Ovary (tissue), 9 donors: ENCODE results near the gene CDK5RAP2. TPM values are rescaled to one million over a fixed set of nuclear protein-coding genes. Genes with fewer than 3 reads are reported as not detected.

Experiments used
- DNase-seq, 5 donors: peaks; one replicate each; pipeline ENCODE4 v3.0.0-alpha.2; 2019 to 2020
- H3K27ac ChIP-seq, 2 donors: fragments of 200-600 bp; one replicate each; pipeline versions ENCODE4 v1.5.1 to v1.8.0; 2019 to 2022
- H3K27me3 ChIP-seq: fragments of 200-600 bp; one replicate; pipeline ENCODE4 v1.8.0; 2022
- H3K36me3 ChIP-seq: fragments of 200-600 bp; sonication (generic); one replicate; pipeline ENCODE4 v1.5.1; 2019
- H3K4me1 ChIP-seq: one replicate; pipeline ENCODE4 v1.8.1; 2013; ENCODE audit warnings: mild to moderate bottlenecking, moderate library complexity; ENCODE audit not compliant: insufficient read depth
- H3K4me3 ChIP-seq: fragments of 200-600 bp; sonication (generic); one replicate; pipeline ENCODE4 v1.5.1; 2017
- H3K9me3 ChIP-seq, 2 donors: fragments of 200-600 bp in 1 of 2; sonication (generic) in 1 of 2; one replicate each; pipeline versions ENCODE4 v1.5.1 to v1.8.1; 2013 to 2019; ENCODE audit warnings: mild to moderate bottlenecking in 1 of 2, moderate library complexity in 1 of 2
- EP300 ChIP-seq: sonication (generic); formaldehyde crosslinking; IDR thresholded peaks from one replicate; pipeline ENCODE4 v1.6.1; 2017; ENCODE audit warnings: antibody characterized with exemption
- POLR2A ChIP-seq: fragments of 450-650 bp; IDR thresholded peaks from one replicate; pipeline ENCODE4 v1.6.1; 2017; ENCODE audit warnings: antibody characterized with exemption, mild to moderate bottlenecking, moderate library complexity
- WGBS, 3 donors: extraction: QIAGEN DNeasy Blood & Tissue Kit in 1 of 3; methylation state at CpG; one replicate each; pipeline versions ENCODE4 v1.1.5 to v1.1.7; 2013 to 2017; 5-methylcytosine and 5-hydroxymethylcytosine counted together
- intact Hi-C, 4 donors: fragments of 100-400 bp; cut with DNase I; formaldehyde crosslinking; loops; one replicate each; pipeline versions ENCODE4 v1.11.0 to v1.15.1; 2022 to 2023
- polyA plus RNA-seq, 2 donors: library from polyadenylated mRNA; stranded (reverse); fragments of 200-250 nt in 1 of 2; fragments of 350-450 nt in 1 of 2; fragmentation: Illumina TruSeq in 1 of 2; extraction: RNeasy Lipid Tissue Mini Kit (QIAGEN cat#74804) in 1 of 2; gene quantifications; one replicate each; pipeline ENCODE4 v1.2.3, GENCODE V29; 2013 to 2014
- total RNA-seq, 7 donors: library from RNA; depleted of rRNA in 2 of 7; stranded (reverse); fragments of >200 nt in 2 of 7; fragmentation: NEBNext Ultra II Directional in 3 of 7; extraction: Animal tissue kit (Norgen Biotek cat#: 25700) in 3 of 7; gene quantifications; one replicate each; pipeline versions ENCODE4 v1.1.0 to v1.2.4, GENCODE V29; 2016 to 2023
- TF ChIP-seq, protein P1 (sequence below), 3 donors: fragments of 450-650 bp in 2 of 3; fragments of 200-600 bp in 1 of 3; IDR thresholded peaks; one replicate each; pipeline versions ENCODE4 v1.5.1 to v1.8.0; 2016 to 2022; ENCODE audit warnings: antibody characterized with exemption in 3 of 3, mild to moderate bottlenecking in 1 of 3
- donor health status: DM: no; HTN: no; CAD: no; lungs with moderate emphysema.
- donor health status: DM: no; HTN: no; CAD: no.
- donor health status: Bipolar disorder and iron deficiency.
- donor health status: DM: yes; HTN: yes; CAD: no.
- donor health status: DM: no; HTN: no; CAD: no.
- donor health status: DM: yes; HTN: yes; CAD: no.

CDK5RAP2 gene
- total and polyA plus RNA-seq, 9 donors, result 30.8 to 61.1 (median 44.7) TPM

DNA sequence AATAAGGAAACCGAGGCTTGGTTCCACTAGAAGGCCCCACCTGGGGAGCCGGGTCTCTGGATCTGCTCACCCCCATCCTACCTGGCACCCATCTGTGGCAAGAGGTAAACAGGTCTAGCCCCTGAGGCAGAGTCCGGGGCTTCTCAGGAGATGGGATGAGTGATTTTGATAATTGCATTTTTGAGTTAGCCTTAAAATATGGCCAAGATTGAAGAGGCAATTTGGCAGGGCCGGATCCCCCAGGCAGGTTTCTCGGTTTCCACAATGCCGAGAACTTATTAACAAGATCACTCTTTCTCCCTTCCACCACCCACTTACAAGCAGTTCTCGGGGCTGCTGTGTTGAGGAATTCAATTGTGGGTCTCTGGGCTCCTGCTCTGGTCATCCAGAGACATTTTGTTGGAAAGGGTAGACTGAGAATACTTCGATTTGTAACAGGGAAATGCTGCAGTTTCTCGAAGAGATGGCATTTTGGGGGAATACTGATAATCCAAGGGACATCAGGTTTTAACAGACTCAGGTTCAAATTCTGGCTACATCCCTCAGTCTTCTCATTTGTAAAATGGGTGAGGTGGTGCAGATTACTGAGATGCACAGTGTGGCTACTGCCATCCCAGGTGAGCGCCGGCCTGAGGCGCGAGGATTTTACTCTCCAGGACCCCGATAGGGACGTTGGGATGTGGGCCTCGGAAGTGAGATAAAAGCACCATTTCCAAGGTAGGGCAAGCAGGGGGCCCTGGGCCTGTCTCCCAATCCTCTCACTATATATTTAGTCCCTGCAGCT, 194.2 kb downstream of the CDK5RAP2 start:
- Histone ChIP-seq H3K27me3 (no peaks in the 10 kb centered on the region), H3K36me3 (no peaks in the 10 kb centered on the region), H3K27ac (no peak overlapping the region), H3K4me3 (no peak overlapping the region), H3K9me3 (no peaks in the 10 kb centered on the region), H3K4me1 (peaks cover 13% of the 10 kb centered on the region)
- WGBS, 3 donors, result 80 to 84% (median 83%) methylated on average over 16 of the region's 16 CpGs
- no peak for DNase-seq
- intact Hi-C loops, result no loop called here
- TF ChIP-seq EP300 (no peak), POLR2A (no peak)
- TF ChIP-seq, protein P1, sequence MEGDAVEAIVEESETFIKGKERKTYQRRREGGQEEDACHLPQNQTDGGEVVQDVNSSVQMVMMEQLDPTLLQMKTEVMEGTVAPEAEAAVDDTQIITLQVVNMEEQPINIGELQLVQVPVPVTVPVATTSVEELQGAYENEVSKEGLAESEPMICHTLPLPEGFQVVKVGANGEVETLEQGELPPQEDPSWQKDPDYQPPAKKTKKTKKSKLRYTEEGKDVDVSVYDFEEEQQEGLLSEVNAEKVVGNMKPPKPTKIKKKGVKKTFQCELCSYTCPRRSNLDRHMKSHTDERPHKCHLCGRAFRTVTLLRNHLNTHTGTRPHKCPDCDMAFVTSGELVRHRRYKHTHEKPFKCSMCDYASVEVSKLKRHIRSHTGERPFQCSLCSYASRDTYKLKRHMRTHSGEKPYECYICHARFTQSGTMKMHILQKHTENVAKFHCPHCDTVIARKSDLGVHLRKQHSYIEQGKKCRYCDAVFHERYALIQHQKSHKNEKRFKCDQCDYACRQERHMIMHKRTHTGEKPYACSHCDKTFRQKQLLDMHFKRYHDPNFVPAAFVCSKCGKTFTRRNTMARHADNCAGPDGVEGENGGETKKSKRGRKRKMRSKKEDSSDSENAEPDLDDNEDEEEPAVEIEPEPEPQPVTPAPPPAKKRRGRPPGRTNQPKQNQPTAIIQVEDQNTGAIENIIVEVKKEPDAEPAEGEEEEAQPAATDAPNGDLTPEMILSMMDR (IDR thresholded peaks at IDR 0.05), result no peak

DNA sequence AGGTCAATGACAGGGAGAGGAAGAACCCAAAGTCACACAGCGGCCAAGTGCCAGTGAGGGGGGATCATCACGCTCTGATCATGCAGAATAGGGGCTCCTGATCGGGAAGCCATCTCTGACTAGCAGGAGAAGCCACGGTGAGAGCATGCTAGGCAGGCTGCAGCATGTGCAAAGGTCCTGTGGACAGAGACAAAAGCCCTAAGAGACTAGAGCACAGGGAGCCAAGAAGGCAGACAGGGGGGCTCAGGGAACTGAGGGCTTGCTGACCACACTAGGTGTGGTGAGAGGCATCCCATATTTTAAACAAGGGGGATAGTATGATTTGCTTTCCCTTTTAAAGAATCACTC, 195.1 kb downstream of the CDK5RAP2 start:
- Histone ChIP-seq H3K27ac (no peak overlapping the region), H3K4me1 (peaks cover 13% of the 10 kb centered on the region)
- intact Hi-C loops, result no loop called here

DNA sequence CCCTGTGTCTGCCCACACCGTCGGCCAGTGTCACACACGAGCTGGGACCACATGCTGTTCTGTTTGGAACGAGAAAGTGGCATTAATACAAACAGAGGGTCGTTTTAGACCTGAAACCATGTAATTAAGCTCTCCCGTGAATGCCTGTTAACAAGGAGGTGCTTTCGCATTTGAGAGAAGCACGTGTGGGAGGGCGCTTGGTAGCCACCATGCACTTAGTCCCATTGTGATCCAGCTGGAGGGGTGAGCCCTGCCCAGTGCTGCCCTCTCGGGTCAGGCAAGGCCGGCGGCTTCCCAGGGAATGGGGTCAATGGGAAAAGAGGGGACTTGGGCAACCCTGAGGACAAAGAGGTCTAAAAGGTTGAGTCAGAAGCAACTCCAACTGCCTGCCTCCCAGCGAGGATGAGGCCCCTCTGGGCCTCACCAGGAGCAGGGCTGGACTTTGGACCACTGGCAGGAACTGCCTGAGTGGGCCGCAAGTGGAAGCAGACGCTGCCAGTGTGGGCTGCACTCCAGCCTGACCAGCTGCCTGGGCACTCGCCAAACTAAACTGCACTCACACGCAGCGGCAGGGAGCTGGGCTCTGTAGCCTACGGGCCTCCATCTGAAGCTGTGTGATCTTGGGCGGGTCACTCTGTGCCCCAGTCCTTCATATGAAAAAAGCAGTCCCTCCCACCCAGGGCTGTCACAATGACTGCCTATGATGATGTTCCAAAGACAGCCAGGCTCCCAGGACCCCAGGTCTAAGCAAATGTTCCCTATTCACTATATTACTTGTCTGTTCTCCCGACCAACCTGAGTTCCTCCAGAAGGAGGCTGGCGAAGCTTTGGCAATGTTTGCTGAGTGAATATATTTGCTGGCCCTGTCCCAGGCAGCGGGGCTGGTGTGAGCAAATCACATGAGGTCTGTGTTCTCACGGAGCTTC, 195.7 kb downstream of the CDK5RAP2 start:
- peak in 2 of 5 donors; percentile 49 to 60 for DNase-seq
- 37 to 54% (median 51%) methylated on average over 24 of the region's 24 CpGs for WGBS, 3 donors
- H3K27me3 ChIP-seq, result no peaks in the 10 kb centered on the region
- no peaks in the 10 kb centered on the region for H3K9me3 ChIP-seq
- TF ChIP-seq EP300 (no peak), POLR2A (no peak)
- TF ChIP-seq, protein P1 (IDR thresholded peaks at IDR 0.05), result no peak
- no peak overlapping the region for H3K27ac ChIP-seq
- no peak overlapping the region for H3K4me3 ChIP-seq
- H3K4me1 ChIP-seq, result peaks cover 13% of the 10 kb centered on the region
- intact Hi-C loops, result no loop called here
- H3K36me3 ChIP-seq, result no peaks in the 10 kb centered on the region

More for the DNA sequence above, 195.1 kb downstream of the CDK5RAP2 start:
- 94 to 96% (median 94%) methylated on average over 4 of the region's 4 CpGs for WGBS, 3 donors
- DNase-seq, result no peak
- Histone ChIP-seq H3K27me3 (no peaks in the 10 kb centered on the region), H3K4me3 (no peak overlapping the region), H3K9me3 (no peaks in the 10 kb centered on the region), H3K36me3 (no peaks in the 10 kb centered on the region)
- TF ChIP-seq POLR2A, result no peak
- TF ChIP-seq, protein P1 (IDR thresholded peaks at IDR 0.05), result no peak
- TF ChIP-seq EP300, result no peak

DNA sequence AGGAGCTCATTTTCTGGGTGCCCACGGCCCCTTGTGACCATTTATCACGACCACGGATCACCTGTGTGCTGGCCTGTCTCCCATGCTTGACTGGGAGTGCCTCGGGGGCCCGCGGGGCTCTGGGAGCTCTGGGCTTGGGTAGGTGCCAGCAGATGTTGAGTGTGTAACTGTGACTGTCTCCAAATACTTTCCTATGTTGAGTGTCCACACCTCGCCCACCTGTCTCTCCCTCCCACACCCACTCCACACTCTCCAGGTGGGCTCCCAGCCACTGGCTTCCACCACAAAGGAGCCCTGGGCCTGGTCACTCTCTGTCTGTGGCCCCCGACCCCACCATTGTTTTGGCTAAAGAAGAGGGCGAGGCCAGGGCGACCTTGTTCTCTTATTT, 196.4 kb downstream of the CDK5RAP2 start:
- TF ChIP-seq, protein P1 (IDR thresholded peaks at IDR 0.05), result no peak
- no peak for TF ChIP-seq EP300
- TF ChIP-seq POLR2A, result no peak
- intact Hi-C loops, result no loop called here
- Histone ChIP-seq H3K27ac (no peak overlapping the region), H3K4me1 (peaks cover 13% of the 10 kb centered on the region), H3K4me3 (no peak overlapping the region), H3K36me3 (no peaks in the 10 kb centered on the region), H3K9me3 (no peaks in the 10 kb centered on the region), H3K27me3 (no peaks in the 10 kb centered on the region)
- 50 to 71% (median 59%) methylated on average over 10 of the region's 10 CpGs for WGBS, 3 donors
- no peak for DNase-seq
